ENCODE measurements around the gene ESAM.

The ESAM gene

GRCh38 chr11:124727474-124727873 lies 34.6 kb downstream of the ESAM start:
- DNase-seq: no peak

GRCh38 chr11:124725719-124726105 lies 36.4 kb downstream of the ESAM start:
- DNase-seq: no peak

- no peak for DNase-seq
These were observed 36.9 kb downstream of the ESAM start for GRCh38 chr11:124724979-124725718.

- no peak for DNase-seq
These were observed 39.9 kb downstream of the ESAM start for GRCh38 chr11:124722176-124722575.

GRCh38 chr11:124719534-124719933 lies 42.6 kb downstream of the ESAM start:
- DNase-seq: no peak

GRCh38 chr11:124718801-124719200 lies 43.3 kb downstream of the ESAM start:
- DNase-seq: no peak

- DNase-seq: no peak
These were observed 44.1 kb downstream of the ESAM start for GRCh38 chr11:124717786-124718651.

GRCh38 chr11:124717421-124717785 lies 44.7 kb downstream of the ESAM start:
- no peak for DNase-seq

GRCh38 chr11:124716591-124716990 lies 45.5 kb downstream of the ESAM start:
- DNase-seq: no peak

- no peak for DNase-seq
These were observed 49.7 kb downstream of the ESAM start for GRCh38 chr11:124712392-124712791.

GRCh38 chr11:124707829-124708228 lies 54.3 kb downstream of the ESAM start:
- no peak for DNase-seq

Measured in NCI-H1694 (cell line).